GM19438 (cell line): ENCODE measurements around the gene KCNK7.

Experiments
- ATAC-seq: cut with Tn5 transposase; IDR thresholded peaks from one replicate; pipeline ENCODE4 v1.9.1; 2021; ENCODE audit warnings: low read depth; ENCODE audit not compliant: unreplicated experiment

The KCNK7 gene

GRCh38 chr11:65558930-65559509 is 36.6 kb downstream of the KCNK7 start:
- ATAC-seq, result no peak

GRCh38 chr11:65558002-65558929 is 37.3 kb downstream of the KCNK7 start, which contains the start of gene LTBP3:
Gene LTBP3, minus strand, starts transcription at chr11:65558359. Its CDS starts 400 bp downstream, at chr11:65557959.
- no peak for ATAC-seq

- no peak for ATAC-seq
Observed at GRCh38 chr11:65557280-65558001, 38.2 kb downstream of the KCNK7 start.

DNA sequence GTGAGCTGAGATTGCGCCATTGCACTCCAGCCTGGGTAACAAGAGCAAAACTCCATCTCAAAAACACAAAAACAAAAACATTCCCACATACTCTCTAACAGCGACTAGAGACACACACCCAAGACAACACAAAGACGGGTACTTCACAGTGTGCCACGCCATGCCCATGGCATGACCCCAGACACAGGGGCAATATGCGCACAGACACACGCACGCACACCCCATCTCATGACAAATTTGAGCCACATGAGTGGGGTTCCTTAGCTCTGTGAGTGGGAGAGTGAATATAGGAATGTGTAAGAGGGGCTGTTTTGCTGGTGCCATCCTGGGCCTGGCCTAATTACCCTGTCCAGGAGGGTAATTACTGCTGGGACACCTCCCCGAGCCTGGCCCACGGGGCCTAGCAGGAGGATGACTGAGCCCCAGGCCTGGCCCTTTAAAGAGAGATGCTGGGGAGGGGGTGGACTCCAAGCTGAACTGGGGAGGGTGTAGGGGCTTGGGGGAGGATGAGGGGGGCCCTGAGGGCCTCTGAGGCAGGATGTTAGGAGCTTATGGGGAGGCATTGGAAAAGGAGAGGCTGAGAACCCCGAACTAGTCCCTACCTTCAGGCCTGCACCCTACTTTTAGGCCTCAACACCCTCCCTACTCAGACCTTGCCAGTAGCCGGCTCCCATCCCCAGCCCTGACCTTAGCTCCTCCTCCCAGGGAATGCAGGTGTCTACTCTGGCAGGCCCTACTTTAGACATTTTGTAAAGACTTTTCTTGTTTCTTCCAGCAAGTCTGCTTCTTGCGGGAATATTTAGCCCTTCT is 38.9 kb downstream of the KCNK7 start:
- ATAC-seq, result no peak

DNA sequence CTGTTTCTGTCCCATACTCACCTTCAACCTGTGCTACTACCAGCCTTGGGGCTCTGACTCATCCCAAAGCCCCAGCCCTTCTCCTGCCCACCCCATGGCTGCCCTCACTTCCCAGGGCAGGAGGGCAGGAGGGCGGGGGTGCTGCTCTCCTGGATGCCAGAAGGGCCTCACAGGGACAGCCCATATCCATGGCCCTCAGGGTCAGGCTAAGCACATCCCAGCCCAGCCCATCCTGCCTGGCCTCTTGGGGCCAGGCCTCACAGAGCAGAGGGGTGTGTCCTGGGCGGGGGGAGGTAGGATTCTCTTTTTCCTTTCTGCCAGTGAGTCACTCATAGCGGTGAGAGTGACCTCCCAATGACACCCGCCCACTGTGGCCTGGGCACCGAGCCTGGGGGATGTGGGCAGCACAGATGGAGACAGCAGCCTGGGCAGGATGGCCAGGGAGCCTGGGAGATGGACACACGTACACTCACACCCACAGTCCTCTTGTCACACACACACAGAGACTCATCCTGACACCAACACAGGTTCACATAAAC is 39.8 kb downstream of the KCNK7 start:
- no peak for ATAC-seq

DNA sequence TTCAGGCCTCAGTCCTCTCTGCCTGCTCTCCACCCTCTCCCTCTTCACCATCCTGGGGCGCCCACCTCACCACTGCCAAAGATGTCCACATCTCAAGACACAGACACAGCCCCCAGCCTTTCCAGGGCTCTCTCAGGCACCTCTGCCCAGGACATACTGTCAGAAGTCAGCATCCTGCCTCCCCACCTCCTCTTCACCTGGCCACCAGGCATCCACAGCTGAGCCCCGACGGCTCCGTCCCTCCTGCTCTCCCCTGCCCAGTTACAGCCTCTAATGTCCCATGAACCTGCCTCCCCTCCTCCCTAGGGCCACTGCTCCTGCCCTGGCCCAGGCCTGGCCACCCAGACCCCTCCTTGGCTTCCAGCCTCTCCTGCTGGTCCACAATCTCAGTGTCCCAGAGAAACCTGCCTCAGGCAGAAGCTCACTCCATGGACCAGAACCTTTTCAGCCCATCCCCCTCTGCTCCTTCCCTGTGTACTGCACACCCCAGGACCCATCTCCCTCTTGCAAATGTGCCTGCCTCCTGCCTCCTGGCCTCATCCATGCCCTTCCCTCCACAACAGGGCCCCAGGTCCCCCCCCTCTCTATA is 40.7 kb downstream of the KCNK7 start:
- ATAC-seq, result no peak

DNA sequence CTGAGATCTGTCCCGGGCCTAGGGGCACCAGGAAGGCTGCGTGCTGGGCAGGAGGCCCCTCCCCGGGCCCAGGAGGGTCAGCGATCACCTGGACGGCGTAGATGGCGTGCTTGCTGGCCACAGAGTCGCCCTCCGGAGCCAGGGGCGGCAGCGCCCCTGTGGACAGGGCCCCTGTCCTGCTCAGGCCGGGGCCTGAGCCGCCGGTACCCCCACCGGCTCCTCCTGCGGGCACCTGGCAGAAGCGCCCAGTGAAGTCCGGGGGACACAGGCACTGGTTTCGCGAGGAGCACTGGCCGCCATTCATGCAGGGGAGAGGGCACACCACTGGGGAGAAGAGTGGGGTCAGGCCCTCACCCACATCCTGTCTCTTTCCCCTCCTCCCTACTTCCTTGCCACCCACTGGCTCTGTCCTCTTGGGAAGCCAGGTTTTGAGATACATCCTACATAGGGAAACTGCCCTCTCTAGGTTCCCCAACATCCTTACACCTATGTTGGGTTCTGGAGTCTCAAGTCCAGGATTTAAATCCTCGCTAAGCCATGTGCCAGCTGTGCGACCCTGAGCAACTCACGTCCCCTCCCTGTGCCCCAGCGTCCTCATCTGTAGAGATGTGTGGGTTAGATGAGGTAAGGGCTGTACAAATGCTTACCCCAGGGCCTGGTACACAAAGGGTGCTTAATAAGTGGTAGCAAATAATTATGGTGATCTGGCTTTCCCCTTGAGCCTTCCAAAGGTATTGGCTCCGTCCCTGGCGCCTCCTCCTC is 41.4 kb downstream of the KCNK7 start:
- ATAC-seq, result no peak

- no peak for ATAC-seq
Observed at GRCh38 chr11:65553301-65554001, 42.1 kb downstream of the KCNK7 start.

GRCh38 chr11:65552388-65552951 is 43.1 kb downstream of the KCNK7 start:
- no peak for ATAC-seq

GRCh38 chr11:65551572-65552387 is 43.8 kb downstream of the KCNK7 start:
- ATAC-seq, result no peak

DNA sequence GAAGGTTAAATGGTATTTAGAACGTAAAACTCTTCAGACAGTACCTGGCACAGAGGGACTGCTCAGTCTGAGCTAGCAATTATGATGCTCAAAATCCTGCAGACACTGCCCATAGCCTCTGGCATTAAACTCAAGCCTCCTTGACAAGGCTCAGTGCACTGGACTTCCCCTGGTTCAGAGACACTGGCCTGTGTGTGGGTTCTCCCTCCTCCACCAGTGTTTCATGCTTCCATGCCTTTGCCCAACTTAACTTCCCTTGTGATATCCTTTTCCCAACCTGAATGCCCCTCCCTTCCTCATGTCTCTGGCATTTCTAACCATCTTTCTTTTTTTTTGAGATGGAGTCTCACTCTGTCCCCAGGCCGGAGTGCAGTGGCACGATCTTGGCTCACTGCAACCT is 46.5 kb downstream of the KCNK7 start:
- no peak for ATAC-seq

DNA sequence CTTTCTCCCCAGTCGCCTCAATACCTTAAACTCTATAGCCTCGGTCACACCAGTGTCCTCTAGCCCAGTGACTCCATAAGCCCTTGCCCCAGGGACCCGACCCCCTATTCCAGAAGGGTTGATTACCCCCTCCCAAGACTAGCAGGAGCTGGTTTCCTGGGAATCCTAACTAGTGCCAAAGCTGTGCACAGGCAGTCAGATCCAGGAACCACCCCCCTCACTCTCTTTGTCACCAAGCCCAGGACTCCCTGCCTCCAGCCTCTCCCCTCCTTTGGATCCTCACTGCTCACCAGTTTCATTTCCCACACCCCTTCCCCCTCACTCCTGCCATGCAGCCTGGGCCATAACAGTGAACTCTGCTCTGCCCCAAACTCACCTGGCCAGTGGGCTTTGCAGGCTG is 47.2 kb downstream of the KCNK7 start:
- no peak for ATAC-seq

GRCh38 chr11:65547446-65548125 is 48.0 kb downstream of the KCNK7 start:
- ATAC-seq, result no peak

- ATAC-seq, result peak; percentile 73
Observed at GRCh38 chr11:65546217-65546958, 49.2 kb downstream of the KCNK7 start.

DNA sequence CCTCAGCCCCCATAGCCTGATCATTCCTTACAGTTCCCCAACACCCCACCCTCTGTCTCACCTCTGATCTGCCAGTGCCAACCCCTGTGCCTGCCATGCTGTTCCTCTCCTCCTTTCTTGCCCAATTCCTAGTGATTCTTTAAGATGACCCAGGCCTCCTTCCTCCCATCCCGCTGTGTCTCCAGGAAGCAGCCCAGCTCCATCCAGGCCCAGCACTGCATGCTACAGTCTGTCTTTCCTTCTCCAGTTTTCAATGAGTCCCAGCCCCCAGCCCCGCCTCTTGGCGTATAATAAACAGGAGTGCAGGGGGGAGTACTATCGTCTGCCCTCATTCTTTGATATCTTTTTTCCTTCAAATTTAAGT is 49.8 kb downstream of the KCNK7 start:
- ATAC-seq, result no peak
